Natural killer cell (primary cell): Measurements from ENCODE around the gene STAG1. TPM values are rescaled to one million over a fixed set of nuclear protein-coding genes. Genes with fewer than 3 reads are reported as not detected.

ENCODE experiments used
- ATAC-seq, 3 donors: fragments of 150-1000 bp in 2 of 3; fragments of 200-7000 bp in 1 of 3; cut with Tn5 transposase; 1 replicate in 1 of 3; 2 replicates in 2 of 3; pipeline ENCODE4 v1.10.0; 2021; ENCODE audit warnings: mild to moderate bottlenecking in 2 of 3, moderate library complexity in 2 of 3
- DNase-seq, 2 donors: peaks; one replicate each; pipeline versions ENCODE4 v3.0.0 to v3.0.0-alpha.2; 2013 to 2021; ENCODE audit warnings: mixed read lengths in 1 of 2
- H3K27ac ChIP-seq: one replicate; pipeline ENCODE4 v1.5.1; 2013; ENCODE audit warnings: mild to moderate bottlenecking, low read length
- H3K27me3 ChIP-seq: one replicate; pipeline ENCODE4 v1.6.1; 2013; ENCODE audit warnings: low read length; ENCODE audit not compliant: control insufficient read depth, insufficient read depth
- H3K36me3 ChIP-seq: one replicate; pipeline ENCODE4 v1.6.1; 2013; ENCODE audit warnings: low read length; ENCODE audit not compliant: control insufficient read depth, insufficient read depth
- H3K4me1 ChIP-seq: one replicate; pipeline ENCODE4 v1.6.1; 2013; ENCODE audit warnings: low read length; ENCODE audit not compliant: control insufficient read depth, insufficient read depth
- H3K4me3 ChIP-seq: one replicate; pipeline ENCODE4 v1.5.1; 2013; ENCODE audit warnings: low read length
- H3K9me3 ChIP-seq: one replicate; pipeline ENCODE4 v1.6.1; 2013; ENCODE audit warnings: low read length; ENCODE audit not compliant: control insufficient read depth, insufficient read depth
- H3K27ac Mint-ChIP-seq, 2 donors: one replicate each; pipeline ENCODE4 v1.8.0; 2022; ENCODE audit warnings: mild to moderate bottlenecking in 2 of 2, mixed read lengths in 2 of 2, moderate library complexity in 1 of 2
- H3K27me3 Mint-ChIP-seq, 2 donors: one replicate each; pipeline ENCODE4 v1.8.0; 2022; ENCODE audit warnings: low read depth in 2 of 2, mixed read lengths in 2 of 2
- H3K36me3 Mint-ChIP-seq: one replicate; pipeline ENCODE4 v1.8.0; 2022; ENCODE audit warnings: mixed read lengths
- H3K4me1 Mint-ChIP-seq, 2 donors: one replicate each; pipeline ENCODE4 v1.8.0; 2022; ENCODE audit warnings: mixed read lengths in 2 of 2
- H3K4me3 Mint-ChIP-seq: one replicate; pipeline ENCODE4 v1.8.0; 2022; ENCODE audit warnings: mild to moderate bottlenecking, moderate library complexity, mixed read lengths
- H3K9me3 Mint-ChIP-seq, 2 donors: one replicate each; pipeline ENCODE4 v1.8.0; 2022; ENCODE audit warnings: mixed read lengths in 2 of 2
- CTCF ChIP-seq: fragments of 200-600 bp; IDR thresholded peaks from one replicate; pipeline ENCODE4 v1.8.0; 2022; ENCODE audit warnings: antibody characterized with exemption
- WGBS: methylation state at CpG from one replicate; pipeline ENCODE4 v1.1.7; 2013; ENCODE audit warnings: missing lambda C conversion rate; ENCODE audit not compliant: insufficient coverage; 5-methylcytosine and 5-hydroxymethylcytosine counted together
- intact Hi-C: fragments of 100-400 bp; cut with micrococcal nuclease; formaldehyde crosslinking; loops from one replicate; pipeline ENCODE4 v1.14.2; 2022
- total RNA-seq, 4 donors: library from RNA; stranded (reverse); fragments of 120-200 nt in 1 of 4; gene quantifications; one replicate each; pipeline versions ENCODE4 v1.2.3 to v1.2.4, GENCODE V29; 2013 to 2022

The STAG1 gene
- total RNA-seq, 3 donors from 2014 or later (not counting 1 experiment from before 2014, with no cell fraction given) = 55.1 to 66.2 (median 60.3) TPM

- no peak for TF ChIP-seq CTCF
- Mint-ChIP-seq H3K27me3 (no peaks in the 10 kb centered on the region), H3K27ac (peak overlapping the region in 1 of 2 donors; percentile 59), H3K9me3 (peaks cover 6 to 19% of the 10 kb centered on the region in 2 donors), H3K36me3 (peaks cover 49% of the 10 kb centered on the region), H3K4me3 (no peak overlapping the region), H3K4me1 (peaks cover 12 to 19% of the 10 kb centered on the region in 2 donors)
- Histone ChIP-seq H3K27me3 (no peaks in the 10 kb centered on the region), H3K4me3 (no peak overlapping the region), H3K27ac (no peak overlapping the region), H3K4me1 (no peaks in the 10 kb centered on the region), H3K9me3 (peaks cover 18% of the 10 kb centered on the region), H3K36me3 (peaks cover 9% of the 10 kb centered on the region)
- no peak for DNase-seq
- ATAC-seq = no peak
- 93% methylated on average over 2 of the region's 2 CpGs for WGBS
- intact Hi-C loops = no loop called here
Observed at GRCh38 chr3:136457793-136458192, 294.4 kb downstream of the STAG1 start.

GRCh38 chr3:136456196-136456595 lies 296.0 kb downstream of the STAG1 start:
- peaks cover 9 to 14% of the 10 kb centered on the region in 2 donors for H3K4me1 Mint-ChIP-seq
- no peaks in the 10 kb centered on the region for H3K27me3 ChIP-seq
- DNase-seq = no peak
- WGBS = 92% methylated on average over 2 of the region's 2 CpGs
- H3K4me3 ChIP-seq = no peak overlapping the region
- no peaks in the 10 kb centered on the region for H3K27me3 Mint-ChIP-seq
- H3K9me3 Mint-ChIP-seq = peaks cover 6 to 19% of the 10 kb centered on the region in 2 donors
- no peaks in the 10 kb centered on the region for H3K4me1 ChIP-seq
- H3K36me3 Mint-ChIP-seq = peaks cover 37% of the 10 kb centered on the region
- H3K27ac ChIP-seq = no peak overlapping the region
- intact Hi-C loops = no loop called here
- no peak for ATAC-seq
- peaks cover 18% of the 10 kb centered on the region for H3K9me3 ChIP-seq
- H3K36me3 ChIP-seq = peaks cover 11% of the 10 kb centered on the region
- H3K4me3 Mint-ChIP-seq = no peak overlapping the region
- TF ChIP-seq CTCF = no peak
- no peak overlapping the region for H3K27ac Mint-ChIP-seq

GRCh38 chr3:136444581-136444980 lies 307.6 kb downstream of the STAG1 start:
- no peak for TF ChIP-seq CTCF
- Mint-ChIP-seq H3K9me3 (no peaks in the 10 kb centered on the region), H3K4me3 (no peak overlapping the region), H3K27me3 (no peaks in the 10 kb centered on the region), H3K36me3 (peaks cover 7% of the 10 kb centered on the region), H3K27ac (no peak overlapping the region), H3K4me1 (peaks cover 0 to 5% of the 10 kb centered on the region in 2 donors)
- H3K4me1 ChIP-seq = no peaks in the 10 kb centered on the region
- intact Hi-C loops = no loop called here
- no peaks in the 10 kb centered on the region for H3K9me3 ChIP-seq
- no peak for ATAC-seq
- peaks cover 8% of the 10 kb centered on the region for H3K36me3 ChIP-seq
- no peak for DNase-seq
- no peak overlapping the region for H3K27ac ChIP-seq
- WGBS = 100% methylated on average over 3 of the region's 3 CpGs
- no peaks in the 10 kb centered on the region for H3K27me3 ChIP-seq
- H3K4me3 ChIP-seq = no peak overlapping the region

- H3K9me3 ChIP-seq = no peaks in the 10 kb centered on the region
- peaks cover 10% of the 10 kb centered on the region for H3K36me3 Mint-ChIP-seq
- H3K9me3 Mint-ChIP-seq = no peaks in the 10 kb centered on the region
- intact Hi-C loops = no loop called here
- H3K27ac Mint-ChIP-seq = no peak overlapping the region
- no CpG with 5 or more reads among the region's 2 CpGs for WGBS
- ATAC-seq (no peak), DNase-seq (no peak)
- H3K36me3 ChIP-seq = peaks cover 4% of the 10 kb centered on the region
- H3K27me3 Mint-ChIP-seq = no peaks in the 10 kb centered on the region
- H3K4me3 ChIP-seq = no peak overlapping the region
- H3K4me1 ChIP-seq = no peaks in the 10 kb centered on the region
- no peak overlapping the region for H3K4me3 Mint-ChIP-seq
- H3K27me3 ChIP-seq = no peaks in the 10 kb centered on the region
- TF ChIP-seq CTCF = no peak
- peaks cover 4 to 6% of the 10 kb centered on the region in 2 donors for H3K4me1 Mint-ChIP-seq
- no peak overlapping the region for H3K27ac ChIP-seq
Observed at GRCh38 chr3:136437043-136437442, 315.1 kb downstream of the STAG1 start.
